ENCODE data around the gene PRAC1. TPM values are rescaled to one million over a fixed set of nuclear protein-coding genes. Genes with fewer than 3 reads are reported as not detected.

Gene PRAC1
- total RNA-seq, 1 experiment from 2014 or later: not detected

DNA sequence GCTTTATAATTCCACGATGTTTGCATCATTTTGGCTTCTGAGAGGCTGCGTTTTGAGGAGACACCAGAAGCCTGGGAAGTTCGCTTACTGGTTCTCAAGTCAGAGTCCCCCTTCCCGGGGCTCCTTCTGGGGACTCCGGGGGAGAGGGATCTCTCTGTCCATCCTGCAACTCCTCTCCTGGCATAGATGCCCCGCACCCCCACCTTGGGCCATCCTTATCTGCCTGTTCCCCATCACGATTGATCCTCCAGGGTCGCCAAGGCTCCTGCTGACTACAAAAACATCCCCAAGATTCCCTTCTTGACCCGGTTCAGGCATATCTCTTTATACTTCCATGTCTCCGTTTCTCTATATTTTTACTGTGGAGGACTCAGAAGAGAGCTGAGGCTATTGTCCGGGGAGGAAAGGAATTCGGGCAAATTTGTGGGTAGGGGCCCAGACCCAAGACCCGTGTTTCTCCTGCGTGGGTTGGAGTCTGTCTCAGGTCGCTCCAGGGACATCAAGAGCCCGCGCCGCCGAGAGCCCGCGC lies 24.7 kb upstream of the PRAC1 start:
- no peaks in the 10 kb centered on the region for H4K20me1 ChIP-seq (ENCODE audit: insufficient read depth)
- CTCF ChIA-PET: no interaction called here
- intact Hi-C loops (cut with micrococcal nuclease): no loop called here
- RAD21 ChIA-PET (ENCODE audit: low non-redundant PET in 1 of 2, low total read pairs in 2 of 2, uncharacterized antibody in 2 of 2, unreplicated experiment in 2 of 2): no interaction called here
- peaks cover 43% of the 10 kb centered on the region for H3K27me3 ChIP-seq (ENCODE audit: insufficient read depth, low read length)
- H3K9me2 ChIP-seq (ENCODE audit: insufficient read depth): no peaks in the 10 kb centered on the region
- H3K9me3 ChIP-seq (ENCODE audit: control insufficient read depth in 1 of 2, insufficient read depth in 1 of 2, low read depth in 1 of 2, low read length in 2 of 2): no peaks in the 10 kb centered on the region
- no peaks in the 10 kb centered on the region for H3K79me2 ChIP-seq (ENCODE audit: insufficient read depth, low read length)
- no peak overlapping the region for H2AFZ ChIP-seq (ENCODE audit: low read depth, low read length, poor library complexity, severe bottlenecking)
- BruUV-seq (replicated peaks): no TSS peak
- no peak overlapping the region for H3K4me2 ChIP-seq (ENCODE audit: low read length)
- no peak for ATAC-seq
- no peaks in the 10 kb centered on the region for H3K36me3 ChIP-seq (ENCODE audit: control insufficient read depth in 1 of 2, insufficient read depth in 2 of 2, low read length in 2 of 2)
- no peak for TF ChIP-seq SRF (IDR thresholded peaks at IDR 0.05; ENCODE audit: low read depth)
- TF ChIP-seq EGR1 (IDR thresholded peaks at IDR 0.05; ENCODE audit: low read depth): no peak
- TF ChIP-seq POLR2AphosphoS5 (IDR thresholded peaks at IDR 0.05; ENCODE audit: low read depth, low read length): no peak
- TF ChIP-seq, protein P1, sequence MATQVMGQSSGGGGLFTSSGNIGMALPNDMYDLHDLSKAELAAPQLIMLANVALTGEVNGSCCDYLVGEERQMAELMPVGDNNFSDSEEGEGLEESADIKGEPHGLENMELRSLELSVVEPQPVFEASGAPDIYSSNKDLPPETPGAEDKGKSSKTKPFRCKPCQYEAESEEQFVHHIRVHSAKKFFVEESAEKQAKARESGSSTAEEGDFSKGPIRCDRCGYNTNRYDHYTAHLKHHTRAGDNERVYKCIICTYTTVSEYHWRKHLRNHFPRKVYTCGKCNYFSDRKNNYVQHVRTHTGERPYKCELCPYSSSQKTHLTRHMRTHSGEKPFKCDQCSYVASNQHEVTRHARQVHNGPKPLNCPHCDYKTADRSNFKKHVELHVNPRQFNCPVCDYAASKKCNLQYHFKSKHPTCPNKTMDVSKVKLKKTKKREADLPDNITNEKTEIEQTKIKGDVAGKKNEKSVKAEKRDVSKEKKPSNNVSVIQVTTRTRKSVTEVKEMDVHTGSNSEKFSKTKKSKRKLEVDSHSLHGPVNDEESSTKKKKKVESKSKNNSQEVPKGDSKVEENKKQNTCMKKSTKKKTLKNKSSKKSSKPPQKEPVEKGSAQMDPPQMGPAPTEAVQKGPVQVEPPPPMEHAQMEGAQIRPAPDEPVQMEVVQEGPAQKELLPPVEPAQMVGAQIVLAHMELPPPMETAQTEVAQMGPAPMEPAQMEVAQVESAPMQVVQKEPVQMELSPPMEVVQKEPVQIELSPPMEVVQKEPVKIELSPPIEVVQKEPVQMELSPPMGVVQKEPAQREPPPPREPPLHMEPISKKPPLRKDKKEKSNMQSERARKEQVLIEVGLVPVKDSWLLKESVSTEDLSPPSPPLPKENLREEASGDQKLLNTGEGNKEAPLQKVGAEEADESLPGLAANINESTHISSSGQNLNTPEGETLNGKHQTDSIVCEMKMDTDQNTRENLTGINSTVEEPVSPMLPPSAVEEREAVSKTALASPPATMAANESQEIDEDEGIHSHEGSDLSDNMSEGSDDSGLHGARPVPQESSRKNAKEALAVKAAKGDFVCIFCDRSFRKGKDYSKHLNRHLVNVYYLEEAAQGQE (IDR thresholded peaks at IDR 0.05; ENCODE audit: low read depth): no peak
- TF ChIP-seq SP1 (IDR thresholded peaks at IDR 0.05; ENCODE audit: low read depth): no peak
- no peak for TF ChIP-seq ZNF274 (IDR thresholded peaks at IDR 0.05; ENCODE audit: low read depth, low read length)
- TF ChIP-seq, protein P2, sequence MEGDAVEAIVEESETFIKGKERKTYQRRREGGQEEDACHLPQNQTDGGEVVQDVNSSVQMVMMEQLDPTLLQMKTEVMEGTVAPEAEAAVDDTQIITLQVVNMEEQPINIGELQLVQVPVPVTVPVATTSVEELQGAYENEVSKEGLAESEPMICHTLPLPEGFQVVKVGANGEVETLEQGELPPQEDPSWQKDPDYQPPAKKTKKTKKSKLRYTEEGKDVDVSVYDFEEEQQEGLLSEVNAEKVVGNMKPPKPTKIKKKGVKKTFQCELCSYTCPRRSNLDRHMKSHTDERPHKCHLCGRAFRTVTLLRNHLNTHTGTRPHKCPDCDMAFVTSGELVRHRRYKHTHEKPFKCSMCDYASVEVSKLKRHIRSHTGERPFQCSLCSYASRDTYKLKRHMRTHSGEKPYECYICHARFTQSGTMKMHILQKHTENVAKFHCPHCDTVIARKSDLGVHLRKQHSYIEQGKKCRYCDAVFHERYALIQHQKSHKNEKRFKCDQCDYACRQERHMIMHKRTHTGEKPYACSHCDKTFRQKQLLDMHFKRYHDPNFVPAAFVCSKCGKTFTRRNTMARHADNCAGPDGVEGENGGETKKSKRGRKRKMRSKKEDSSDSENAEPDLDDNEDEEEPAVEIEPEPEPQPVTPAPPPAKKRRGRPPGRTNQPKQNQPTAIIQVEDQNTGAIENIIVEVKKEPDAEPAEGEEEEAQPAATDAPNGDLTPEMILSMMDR (IDR thresholded peaks at IDR 0.05 in 2 of 3, conservative IDR thresholded peaks at IDR 0.05 in 1 of 3; ENCODE audit: borderline replicate concordance in 1 of 3, insufficient read depth in 1 of 3, low read depth in 2 of 3, low read length in 2 of 3): no peak
- no peak for DNase-seq (ENCODE audit: low read depth, low spot score)
- no peaks in the 10 kb centered on the region for H3K4me1 ChIP-seq (ENCODE audit: control insufficient read depth in 1 of 2, insufficient read depth in 2 of 2, low read length in 2 of 2)
- POLR2A ChIA-PET: no interaction called here
- H3K27ac ChIP-seq (ENCODE audit: low read depth, low read length): no peak overlapping the region
- no peak overlapping the region for H3K9ac ChIP-seq (ENCODE audit: low read length)
- H3K4me3 ChIP-seq (replicated peaks in 1 of 2; ENCODE audit: low read depth in 1 of 2, low read length in 2 of 2): no peak overlapping the region
